Gastroesophageal sphincter (tissue), 3 donors: Measurements from ENCODE around the gene CCDC170.

Experiments
- EP300 ChIP-seq: sonication (generic); formaldehyde crosslinking; IDR thresholded peaks from one replicate; pipeline ENCODE4 v1.6.1; 2017; ENCODE audit warnings: antibody characterized with exemption, mild to moderate bottlenecking
- POLR2A ChIP-seq, 2 donors: fragments of 450-650 bp; IDR thresholded peaks; one replicate each; pipeline ENCODE4 v1.6.1; 2017; ENCODE audit warnings: antibody characterized with exemption in 2 of 2, mild to moderate bottlenecking in 2 of 2, moderate library complexity in 1 of 2
- POLR2AphosphoS5 ChIP-seq: sonication (generic); formaldehyde crosslinking; IDR thresholded peaks from one replicate; pipeline ENCODE4 v1.6.1; 2017; ENCODE audit warnings: antibody characterized with exemption
- TF ChIP-seq, protein P1 (sequence below), 4 experiments: fragments of 200-600 bp in 2 of 4; fragments of 450-650 bp in 2 of 4; sonication (generic) in 1 of 4; IDR thresholded peaks; one replicate each; pipeline ENCODE4 v1.5.1; 2017 to 2019; ENCODE audit warnings: antibody characterized with exemption in 4 of 4, mild to moderate bottlenecking in 2 of 4, moderate library complexity in 2 of 4

DNA sequence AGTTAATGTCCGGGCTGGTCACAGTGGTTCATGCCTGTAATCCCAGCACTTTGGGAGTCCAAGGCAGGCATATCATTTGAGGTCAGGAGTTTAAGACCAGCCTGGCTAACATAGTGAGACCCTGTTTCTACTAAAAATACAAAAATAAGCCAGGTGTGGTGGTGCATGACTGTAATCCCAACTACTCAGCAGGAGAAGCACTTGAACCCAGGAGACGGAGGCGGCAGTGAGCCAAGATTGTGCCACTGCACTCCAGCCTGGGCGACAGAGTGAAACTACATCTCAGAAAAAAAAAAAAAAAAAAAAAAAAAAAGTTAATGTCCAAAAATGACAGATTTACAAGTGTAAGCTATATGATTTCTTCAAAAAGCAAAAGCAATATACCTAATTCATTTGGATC lies 124.9 kb downstream of the CCDC170 start:
- TF ChIP-seq, protein P1, sequence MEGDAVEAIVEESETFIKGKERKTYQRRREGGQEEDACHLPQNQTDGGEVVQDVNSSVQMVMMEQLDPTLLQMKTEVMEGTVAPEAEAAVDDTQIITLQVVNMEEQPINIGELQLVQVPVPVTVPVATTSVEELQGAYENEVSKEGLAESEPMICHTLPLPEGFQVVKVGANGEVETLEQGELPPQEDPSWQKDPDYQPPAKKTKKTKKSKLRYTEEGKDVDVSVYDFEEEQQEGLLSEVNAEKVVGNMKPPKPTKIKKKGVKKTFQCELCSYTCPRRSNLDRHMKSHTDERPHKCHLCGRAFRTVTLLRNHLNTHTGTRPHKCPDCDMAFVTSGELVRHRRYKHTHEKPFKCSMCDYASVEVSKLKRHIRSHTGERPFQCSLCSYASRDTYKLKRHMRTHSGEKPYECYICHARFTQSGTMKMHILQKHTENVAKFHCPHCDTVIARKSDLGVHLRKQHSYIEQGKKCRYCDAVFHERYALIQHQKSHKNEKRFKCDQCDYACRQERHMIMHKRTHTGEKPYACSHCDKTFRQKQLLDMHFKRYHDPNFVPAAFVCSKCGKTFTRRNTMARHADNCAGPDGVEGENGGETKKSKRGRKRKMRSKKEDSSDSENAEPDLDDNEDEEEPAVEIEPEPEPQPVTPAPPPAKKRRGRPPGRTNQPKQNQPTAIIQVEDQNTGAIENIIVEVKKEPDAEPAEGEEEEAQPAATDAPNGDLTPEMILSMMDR (IDR thresholded peaks at IDR 0.05): no peak
- TF ChIP-seq POLR2A (IDR thresholded peaks at IDR 0.05) (no peak), EP300 (no peak), POLR2AphosphoS5 (no peak)
